Left ventricle myocardium inferior (tissue), 1 donor: ENCODE data around the gene RAD51AP2. TPM values are rescaled to one million over a fixed set of nuclear protein-coding genes. Genes with fewer than 3 reads are reported as not detected.

Experiments
- DNase-seq: peaks from one replicate; pipeline ENCODE4 v3.0.0-alpha.2; 2020
- H3K27ac ChIP-seq: fragments of 200-600 bp; replicated peaks from 2 replicates; pipeline ENCODE4 v1.8.0; 2021
- H3K27me3 ChIP-seq: fragments of 200-600 bp; 2 replicates; pipeline ENCODE4 v1.8.0; 2021; ENCODE audit warnings: low read depth
- H3K36me3 ChIP-seq: fragments of 200-600 bp; 2 replicates; pipeline ENCODE4 v1.8.0; 2021
- H3K4me1 ChIP-seq: fragments of 200-600 bp; 2 replicates; pipeline ENCODE4 v1.8.0; 2021
- H3K4me3 ChIP-seq: fragments of 200-600 bp; 2 replicates; pipeline ENCODE4 v1.8.0; 2021; ENCODE audit warnings: mild to moderate bottlenecking, moderate library complexity
- H3K9me3 ChIP-seq: fragments of 200-600 bp; replicated peaks from 2 replicates; pipeline ENCODE4 v1.8.0; 2021
- intact Hi-C: fragments of 100-400 bp; cut with micrococcal nuclease; formaldehyde crosslinking; loops from one replicate; pipeline ENCODE4 v1.11.0; 2022
- total RNA-seq: library from RNA; stranded (reverse); fragmentation: NEBNext Ultra II Directional; extraction: Animal tissue kit (Norgen Biotek cat#: 25700); gene quantifications from one replicate; pipeline ENCODE4 v1.2.1, GENCODE V29; 2021
- TF ChIP-seq, protein P1 (sequence below): fragments of 200-600 bp; IDR thresholded peaks from 2 replicates; pipeline ENCODE4 v1.8.0; 2021; ENCODE audit warnings: antibody characterized with exemption, mild to moderate bottlenecking, borderline replicate concordance
- donor health status: DM: no; HTN: yes; CAD: no; lungs with severe emphysema.

The RAD51AP2 gene
- total RNA-seq, 1 donor from 2014 or later: 0.14 TPM

GRCh38 chr2:17543848-17544247 is 25.6 kb upstream of the RAD51AP2 start:
- intact Hi-C loops: no loop called here
- no peak for DNase-seq
- H3K27ac ChIP-seq: no peak overlapping the region
- H3K9me3 ChIP-seq: no peaks in the 10 kb centered on the region
- H3K4me3 ChIP-seq: no peak overlapping the region
- H3K36me3 ChIP-seq: no peaks in the 10 kb centered on the region
- H3K4me1 ChIP-seq: peaks cover 30% of the 10 kb centered on the region
- peaks cover 57% of the 10 kb centered on the region for H3K27me3 ChIP-seq
- TF ChIP-seq, protein P1, sequence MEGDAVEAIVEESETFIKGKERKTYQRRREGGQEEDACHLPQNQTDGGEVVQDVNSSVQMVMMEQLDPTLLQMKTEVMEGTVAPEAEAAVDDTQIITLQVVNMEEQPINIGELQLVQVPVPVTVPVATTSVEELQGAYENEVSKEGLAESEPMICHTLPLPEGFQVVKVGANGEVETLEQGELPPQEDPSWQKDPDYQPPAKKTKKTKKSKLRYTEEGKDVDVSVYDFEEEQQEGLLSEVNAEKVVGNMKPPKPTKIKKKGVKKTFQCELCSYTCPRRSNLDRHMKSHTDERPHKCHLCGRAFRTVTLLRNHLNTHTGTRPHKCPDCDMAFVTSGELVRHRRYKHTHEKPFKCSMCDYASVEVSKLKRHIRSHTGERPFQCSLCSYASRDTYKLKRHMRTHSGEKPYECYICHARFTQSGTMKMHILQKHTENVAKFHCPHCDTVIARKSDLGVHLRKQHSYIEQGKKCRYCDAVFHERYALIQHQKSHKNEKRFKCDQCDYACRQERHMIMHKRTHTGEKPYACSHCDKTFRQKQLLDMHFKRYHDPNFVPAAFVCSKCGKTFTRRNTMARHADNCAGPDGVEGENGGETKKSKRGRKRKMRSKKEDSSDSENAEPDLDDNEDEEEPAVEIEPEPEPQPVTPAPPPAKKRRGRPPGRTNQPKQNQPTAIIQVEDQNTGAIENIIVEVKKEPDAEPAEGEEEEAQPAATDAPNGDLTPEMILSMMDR: no peak

GRCh38 chr2:17543131-17543660 is 25.0 kb upstream of the RAD51AP2 start:
- DNase-seq: no peak
- no peaks in the 10 kb centered on the region for H3K9me3 ChIP-seq
- no peak overlapping the region for H3K4me3 ChIP-seq
- H3K27ac ChIP-seq: no peak overlapping the region
- TF ChIP-seq, protein P1: no peak
- intact Hi-C loops: no loop called here
- H3K36me3 ChIP-seq: no peaks in the 10 kb centered on the region
- H3K27me3 ChIP-seq: peaks cover 58% of the 10 kb centered on the region
- peaks cover 36% of the 10 kb centered on the region for H3K4me1 ChIP-seq

GRCh38 chr2:17542471-17542870 is 24.2 kb upstream of the RAD51AP2 start:
- no peak overlapping the region for H3K4me3 ChIP-seq
- peaks cover 36% of the 10 kb centered on the region for H3K4me1 ChIP-seq
- no peaks in the 10 kb centered on the region for H3K36me3 ChIP-seq
- intact Hi-C loops: no loop called here
- H3K27me3 ChIP-seq: peaks cover 65% of the 10 kb centered on the region
- TF ChIP-seq, protein P1: no peak
- no peak for DNase-seq
- H3K9me3 ChIP-seq: no peaks in the 10 kb centered on the region
- no peak overlapping the region for H3K27ac ChIP-seq

DNA sequence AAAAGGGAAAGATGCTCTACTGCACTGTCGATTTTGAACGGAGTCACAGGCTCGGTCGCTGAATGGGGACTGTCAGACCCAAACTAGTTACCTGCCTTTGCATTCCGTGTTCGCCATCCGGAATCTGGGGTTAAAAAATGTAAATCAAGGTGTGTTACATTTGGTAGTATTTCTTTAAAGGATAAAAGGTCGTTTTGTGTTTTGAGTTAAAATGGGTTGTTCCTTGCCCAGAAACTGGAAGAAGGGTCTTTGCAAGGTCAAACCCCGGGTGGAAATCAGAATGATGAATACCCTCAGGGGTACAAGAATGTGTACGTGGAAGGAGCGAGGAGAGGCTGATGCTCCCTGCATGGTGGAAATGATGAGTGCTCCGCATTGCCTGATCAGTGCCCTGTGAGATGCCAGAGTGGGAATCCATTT is 23.3 kb upstream of the RAD51AP2 start:
- no peaks in the 10 kb centered on the region for H3K36me3 ChIP-seq
- DNase-seq: no peak
- H3K9me3 ChIP-seq: no peaks in the 10 kb centered on the region
- peaks cover 36% of the 10 kb centered on the region for H3K4me1 ChIP-seq
- H3K4me3 ChIP-seq: peak overlapping the region; percentile 72
- intact Hi-C loops: no loop called here
- no peak overlapping the region for H3K27ac ChIP-seq
- H3K27me3 ChIP-seq: peaks cover 74% of the 10 kb centered on the region
- TF ChIP-seq, protein P1: no peak

DNA sequence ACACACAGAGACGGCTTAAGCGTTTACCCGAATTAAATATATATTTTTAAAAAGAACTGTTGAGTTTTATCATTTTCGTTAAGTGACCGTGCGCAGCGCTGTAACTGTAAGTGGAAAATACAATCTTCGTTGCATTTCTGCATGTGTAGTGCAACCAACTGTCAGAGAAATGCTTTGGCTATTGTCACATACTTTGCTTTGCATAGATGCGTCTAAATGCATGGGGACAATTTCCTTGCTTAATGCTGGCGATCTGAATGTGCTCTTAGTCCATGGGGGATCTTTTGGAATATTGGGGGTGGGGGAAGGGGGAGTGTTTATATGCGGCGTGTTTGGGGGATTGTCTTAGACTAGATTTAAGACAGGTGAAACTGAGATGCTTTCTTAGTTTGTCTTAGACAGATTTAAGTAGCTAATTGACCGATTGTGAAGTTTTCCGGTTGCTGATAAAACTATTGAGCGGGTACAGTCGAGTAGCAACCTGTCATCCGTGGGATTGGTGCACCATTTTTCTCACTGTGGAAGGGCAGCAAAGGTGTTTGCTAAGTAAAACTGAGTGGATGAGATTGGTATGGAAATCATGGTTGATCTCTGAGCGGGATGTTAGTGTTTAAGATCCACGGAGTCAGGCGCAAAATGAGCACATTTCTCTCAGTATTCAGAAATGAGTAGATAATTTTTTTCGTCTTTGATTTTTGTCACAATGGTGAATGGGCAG is 22.7 kb upstream of the RAD51AP2 start:
- H3K36me3 ChIP-seq: no peaks in the 10 kb centered on the region
- no peaks in the 10 kb centered on the region for H3K9me3 ChIP-seq
- peak overlapping the region; percentile 72 for H3K4me3 ChIP-seq
- no peak for DNase-seq
- intact Hi-C loops: no loop called here
- H3K27ac ChIP-seq: peak overlapping the region; percentile 91
- TF ChIP-seq, protein P1: no peak
- H3K4me1 ChIP-seq: peaks cover 36% of the 10 kb centered on the region
- peaks cover 78% of the 10 kb centered on the region for H3K27me3 ChIP-seq
